Neuronal stem cell (in vitro differentiated cells): ENCODE measurements around the gene LY6G6C.
A peak's percentile ranks its signal among the peaks of the same experiment; 100 is the strongest.

Source experiments
- DNase-seq: peaks from one replicate; pipeline ENCODE4 v3.0.0-alpha.2; 2013; ENCODE audit warnings: low spot score
- H2AFZ ChIP-seq: one replicate; pipeline ENCODE4 v1.6.1; 2013; ENCODE audit warnings: mild to moderate bottlenecking, low read length, inconsistent platforms
- H2AK5ac ChIP-seq: 2 replicates; pipeline ENCODE4 v1.6.1; 2013; ENCODE audit warnings: low read depth, mild to moderate bottlenecking, inconsistent platforms, low read length, moderate library complexity, mixed read lengths
- H2BK120ac ChIP-seq: 2 replicates; pipeline ENCODE4 v1.6.1; 2013; ENCODE audit warnings: low read depth, mild to moderate bottlenecking, inconsistent platforms, low read length, moderate library complexity, mixed read lengths
- H2BK12ac ChIP-seq: one replicate; pipeline ENCODE4 v1.6.1; 2013; ENCODE audit warnings: low read length, inconsistent platforms
- H2BK15ac ChIP-seq: 2 replicates; pipeline ENCODE4 v1.6.1; 2013; ENCODE audit warnings: mild to moderate bottlenecking, low read length, inconsistent platforms, mixed read lengths
- H2BK5ac ChIP-seq: one replicate; pipeline ENCODE4 v1.6.1; 2013; ENCODE audit warnings: inconsistent platforms, mild to moderate bottlenecking, low read length, moderate library complexity
- H3K14ac ChIP-seq: one replicate; pipeline ENCODE4 v1.6.1; 2013; ENCODE audit warnings: low read length, inconsistent platforms
- H3K18ac ChIP-seq: 2 replicates; pipeline ENCODE4 v1.6.1; 2013; ENCODE audit warnings: low read length, inconsistent platforms
- H3K23ac ChIP-seq: 2 replicates; pipeline ENCODE4 v1.6.1; 2013; ENCODE audit warnings: low read depth, mild to moderate bottlenecking, mixed read lengths, low read length, inconsistent platforms; ENCODE audit not compliant: poor library complexity
- H3K27ac ChIP-seq: replicated peaks from 3 replicates; pipeline ENCODE4 v1.5.1; 2013; ENCODE audit warnings: low read length, inconsistent platforms
- H3K27me3 ChIP-seq, 3 experiments: 2 replicates each; pipeline ENCODE4 v1.6.1; 2013; ENCODE audit warnings: low read length in 3 of 3, mild to moderate bottlenecking in 2 of 3, inconsistent platforms in 1 of 3, low read depth in 1 of 3, mixed read lengths in 1 of 3, moderate library complexity in 1 of 3; ENCODE audit not compliant: control insufficient read depth in 3 of 3, insufficient read depth in 3 of 3
- H3K36me3 ChIP-seq, 2 donors: replicated peaks in 1 of 2; 2 replicates each; pipeline ENCODE4 v1.6.1; 2013; ENCODE audit warnings: low read length in 2 of 2; ENCODE audit not compliant: control insufficient read depth in 2 of 2, insufficient read depth in 2 of 2
- H3K4ac ChIP-seq: 2 replicates; pipeline ENCODE4 v1.6.1; 2013; ENCODE audit warnings: inconsistent platforms, mild to moderate bottlenecking, low read length, moderate library complexity
- H3K4me1 ChIP-seq, 2 donors: 1 replicate in 1 of 2; 2 replicates in 1 of 2; pipeline ENCODE4 v1.6.1; 2013; ENCODE audit warnings: low read length in 2 of 2, low read depth in 1 of 2; ENCODE audit not compliant: control insufficient read depth in 2 of 2, insufficient read depth in 1 of 2
- H3K4me2 ChIP-seq: one replicate; pipeline ENCODE4 v1.6.1; 2013; ENCODE audit warnings: mild to moderate bottlenecking, low read length, inconsistent platforms; ENCODE audit not compliant: insufficient read depth, poor library complexity, severe bottlenecking
- H3K4me3 ChIP-seq, 2 donors: 2 replicates each; pipeline ENCODE4 v1.5.1; 2013; ENCODE audit warnings: low read length in 2 of 2, mild to moderate bottlenecking in 2 of 2, inconsistent platforms in 1 of 2, moderate library complexity in 1 of 2
- H3K79me1 ChIP-seq: one replicate; pipeline ENCODE4 v1.6.1; 2013; ENCODE audit warnings: low read depth, mild to moderate bottlenecking, inconsistent platforms, low read length, moderate library complexity
- H3K9ac ChIP-seq: one replicate; pipeline ENCODE4 v1.6.1; 2013; ENCODE audit warnings: mild to moderate bottlenecking, low read depth, low read length, inconsistent platforms; ENCODE audit not compliant: poor library complexity
- H3K9me3 ChIP-seq, 2 donors: replicated peaks in 1 of 2; 2 replicates each; pipeline versions ENCODE3 to v1.6.1; 2013; ENCODE audit warnings: low read length in 2 of 2, mild to moderate bottlenecking in 2 of 2, inconsistent platforms in 1 of 2, low read depth in 1 of 2, mixed read lengths in 1 of 2, moderate library complexity in 1 of 2; ENCODE audit not compliant: control insufficient read depth in 2 of 2, insufficient read depth in 1 of 2
- H4K8ac ChIP-seq: one replicate; pipeline ENCODE4 v1.6.1; 2013; ENCODE audit warnings: low read depth, mild to moderate bottlenecking, inconsistent platforms, low read length, moderate library complexity
- H4K91ac ChIP-seq: one replicate; pipeline ENCODE4 v1.6.1; 2013; ENCODE audit warnings: low read length, low read depth, mild to moderate bottlenecking, inconsistent platforms; ENCODE audit not compliant: poor library complexity
- WGBS, 2 donors: extraction: QIAGEN DNeasy Blood & Tissue Kit; methylation state at CpG; one replicate each; pipeline ENCODE4 v1.1.7; 2013; ENCODE audit warnings: missing lambda C conversion rate in 2 of 2, mixed read lengths in 1 of 2; ENCODE audit not compliant: insufficient read length in 2 of 2, insufficient replicate concordance in 1 of 2; ENCODE audit errors: extremely low coverage in 2 of 2; 5-methylcytosine and 5-hydroxymethylcytosine counted together

Gene LY6G6C

GRCh38 chr6:31722173-31722572 lies 627 bp upstream of the LY6G6C start:
- no CpG with 5 or more reads among the region's 3 CpGs for WGBS, 2 donors
- peaks cover 19 to 26% of the 10 kb centered on the region in 2 donors for H3K36me3 ChIP-seq
- no peak overlapping the region for H2BK15ac ChIP-seq
- no peak for DNase-seq
- H3K4me3 ChIP-seq: no peak overlapping the region
- no peak overlapping the region for H3K14ac ChIP-seq
- no peak overlapping the region for H2BK5ac ChIP-seq
- no peaks in the 10 kb centered on the region for H3K9me3 ChIP-seq
- H3K23ac ChIP-seq: peak overlapping the region; percentile 95
- no peak overlapping the region for H4K8ac ChIP-seq
- no peak overlapping the region for H2AFZ ChIP-seq
- no peaks in the 10 kb centered on the region for H3K4me1 ChIP-seq
- H3K4me2 ChIP-seq: no peak overlapping the region
- no peak overlapping the region for H3K27ac ChIP-seq
- no peak overlapping the region for H3K9ac ChIP-seq
- peaks cover 0 to 3% (median 0%) of the 10 kb centered on the region in 3 experiments for H3K27me3 ChIP-seq
- H2BK120ac ChIP-seq: no peak overlapping the region
- no peaks in the 10 kb centered on the region for H3K79me1 ChIP-seq
- no peak overlapping the region for H4K91ac ChIP-seq
- no peak overlapping the region for H2AK5ac ChIP-seq
- H3K4ac ChIP-seq: no peak overlapping the region
- no peak overlapping the region for H3K18ac ChIP-seq
- H2BK12ac ChIP-seq: no peak overlapping the region

GRCh38 chr6:31720196-31720770 lies 1.3 kb downstream of the LY6G6C start:
- H3K18ac ChIP-seq: no peak overlapping the region
- peaks cover 0 to 2% of the 10 kb centered on the region in 2 donors for H3K4me1 ChIP-seq
- no peak overlapping the region for H3K23ac ChIP-seq
- H3K36me3 ChIP-seq: peaks cover 5 to 8% of the 10 kb centered on the region in 2 donors
- H4K8ac ChIP-seq: no peak overlapping the region
- no peak overlapping the region for H2AFZ ChIP-seq
- peak overlapping the region in 1 of 2 donors; percentile 44 for H3K4me3 ChIP-seq
- peak overlapping the region; percentile 4 for H2BK5ac ChIP-seq
- no peak overlapping the region for H3K9ac ChIP-seq
- H3K4me2 ChIP-seq: no peak overlapping the region
- no peak overlapping the region for H4K91ac ChIP-seq
- no CpG with 5 or more reads among the region's 5 CpGs for WGBS, 2 donors
- no peak overlapping the region for H2AK5ac ChIP-seq
- no peaks in the 10 kb centered on the region for H3K79me1 ChIP-seq
- DNase-seq: no peak
- H3K9me3 ChIP-seq: no peaks in the 10 kb centered on the region
- no peak overlapping the region for H2BK15ac ChIP-seq
- H3K14ac ChIP-seq: no peak overlapping the region
- H3K27me3 ChIP-seq: peaks cover 0 to 3% (median 0%) of the 10 kb centered on the region in 3 experiments
- no peak overlapping the region for H3K27ac ChIP-seq
- no peak overlapping the region for H3K4ac ChIP-seq
- no peak overlapping the region for H2BK120ac ChIP-seq
- no peak overlapping the region for H2BK12ac ChIP-seq

- Histone ChIP-seq H4K8ac (no peak overlapping the region), H3K4ac (no peak overlapping the region), H2AFZ (no peak overlapping the region), H3K18ac (no peak overlapping the region), H3K14ac (no peak overlapping the region), H3K4me1 (peaks cover 5 to 7% of the 10 kb centered on the region in 2 donors), H3K27me3 (peaks cover 0 to 3% (median 0%) of the 10 kb centered on the region in 3 experiments), H3K23ac (peak overlapping the region; percentile 8), H3K4me3 (no peak overlapping the region), H2BK12ac (no peak overlapping the region), H2BK5ac (no peak overlapping the region), H3K79me1 (no peaks in the 10 kb centered on the region), H3K9me3 (no peaks in the 10 kb centered on the region), H2BK15ac (no peak overlapping the region), H3K9ac (no peak overlapping the region), H3K36me3 (peaks cover 0 to under 1% of the 10 kb centered on the region in 2 donors), H2AK5ac (peak overlapping the region; percentile 57), H4K91ac (no peak overlapping the region), H2BK120ac (no peak overlapping the region), H3K27ac (no peak overlapping the region), H3K4me2 (no peak overlapping the region)
- DNase-seq: no peak
- WGBS, 2 donors: no CpG with 5 or more reads among the region's 6 CpGs
These were observed 2.5 kb downstream of the LY6G6C start for GRCh38 chr6:31719001-31719400.

GRCh38 chr6:31718265-31718664 lies 3.3 kb downstream of the LY6G6C start:
- no CpG with 5 or more reads among the region's 1 CpG for WGBS, 2 donors
- no peak overlapping the region for H2BK12ac ChIP-seq
- H2BK120ac ChIP-seq: no peak overlapping the region
- peaks cover 0 to 3% (median 0%) of the 10 kb centered on the region in 3 experiments for H3K27me3 ChIP-seq
- no peak overlapping the region for H3K18ac ChIP-seq
- no peak overlapping the region for H3K4ac ChIP-seq
- H3K4me2 ChIP-seq: no peak overlapping the region
- H4K91ac ChIP-seq: no peak overlapping the region
- H3K79me1 ChIP-seq: no peaks in the 10 kb centered on the region
- H3K9me3 ChIP-seq: no peaks in the 10 kb centered on the region
- no peak overlapping the region for H4K8ac ChIP-seq
- no peak for DNase-seq
- H3K4me3 ChIP-seq: no peak overlapping the region
- no peak overlapping the region for H2AK5ac ChIP-seq
- H3K36me3 ChIP-seq: no peaks in the 10 kb centered on the region
- no peak overlapping the region for H2AFZ ChIP-seq
- H2BK15ac ChIP-seq: no peak overlapping the region
- no peak overlapping the region for H3K9ac ChIP-seq
- no peak overlapping the region for H2BK5ac ChIP-seq
- no peak overlapping the region for H3K14ac ChIP-seq
- peaks cover 12 to 14% of the 10 kb centered on the region in 2 donors for H3K4me1 ChIP-seq
- no peak overlapping the region for H3K23ac ChIP-seq
- H3K27ac ChIP-seq: no peak overlapping the region
